K562 (cell line): ENCODE measurements around the gene AMZ1. TPM values are rescaled to one million over a fixed set of nuclear protein-coding genes. Genes with fewer than 3 reads are reported as not detected.

Source experiments
- CBX1 ChIP-seq: sonication (generic); IDR thresholded peaks from 2 replicates; pipeline ENCODE4 v1.6.1; 2016; ENCODE audit warnings: antibody characterized with exemption, low read depth, mild to moderate bottlenecking
- ERF ChIP-seq: fragments of 450-650 bp; formaldehyde crosslinking; IDR thresholded peaks from 2 replicates; pipeline ENCODE4 v1.4.0; 2020; ENCODE audit warnings: mild to moderate bottlenecking, mixed read lengths
- HDAC1 ChIP-seq, 2 experiments: fragments of 450-650 bp; IDR thresholded peaks; 2 replicates each; pipeline ENCODE4 v1.6.1; 2016 to 2017; ENCODE audit warnings: inconsistent platforms in 1 of 2, mild to moderate bottlenecking in 1 of 2, moderate library complexity in 1 of 2
- KLF13 ChIP-seq: fragments of 450-650 bp; IDR thresholded peaks from 2 replicates; pipeline ENCODE4 v1.6.1; 2016; ENCODE audit warnings: missing genetic modification characterization, low read depth, mild to moderate bottlenecking, missing compliant biosample characterization, moderate library complexity, borderline replicate concordance
- POLR2G ChIP-seq: fragments of 200-400 bp; formaldehyde crosslinking; IDR thresholded peaks from 2 replicates; pipeline ENCODE4 v1.6.1; 2017; ENCODE audit warnings: low read depth, mild to moderate bottlenecking, antibody characterized with exemption, low read length, moderate library complexity
- RCOR1 ChIP-seq, 2 experiments: IDR thresholded peaks; 2 replicates each; pipeline ENCODE4 v1.6.1; 2012; ENCODE audit warnings: low read depth in 2 of 2, low read length in 2 of 2, borderline replicate concordance in 1 of 2, improper control_type of control experiment in 1 of 2
- REST ChIP-seq, 2 experiments: fragments of 450-650 bp; formaldehyde crosslinking in 1 of 2; IDR thresholded peaks; 2 replicates each; pipeline versions ENCODE4 v1.4.0 to v1.6.1; 2014 to 2020; ENCODE audit warnings: mild to moderate bottlenecking in 2 of 2, borderline replicate concordance in 1 of 2, low read depth in 1 of 2
- SETDB1 ChIP-seq: IDR thresholded peaks from one replicate; pipeline ENCODE4 v1.6.1; 2012; ENCODE audit warnings: low read length, control low read depth, inconsistent platforms
- SPI1 ChIP-seq: IDR thresholded peaks from 2 replicates; pipeline ENCODE4 v1.6.1; 2011; ENCODE audit warnings: low read depth, low read length, control low read depth, borderline replicate concordance
- STAT5A ChIP-seq: IDR thresholded peaks from 2 replicates; pipeline ENCODE4 v1.6.1; 2012; ENCODE audit warnings: low read length, inconsistent platforms, borderline replicate concordance
- XRCC5 ChIP-seq: fragments of 200-400 bp; formaldehyde crosslinking; IDR thresholded peaks from 2 replicates; pipeline ENCODE4 v1.6.1; 2017; ENCODE audit warnings: low read depth, mild to moderate bottlenecking, low read length
- ZNF165 ChIP-seq: fragments of 250-450 bp; sonication (Bioruptor Pico); IDR thresholded peaks from 2 replicates; pipeline ENCODE4 v1.4.0; 2020; ENCODE audit warnings: borderline replicate concordance
- polyA plus RNA-seq, 8 experiments: library from polyadenylated mRNA; depleted of rRNA in 4 of 8; stranded (reverse) in 5 of 8; unstranded in 3 of 8; fragments of >200 nt; fragmentation: Nextera tagmentation in 2 of 8; fragmentation: Illumina TruSeq in 1 of 8; extraction: Ambion mirVana in 2 of 8; extraction: Trizol in 1 of 8; gene quantifications; 2 replicates each; pipeline versions ENCODE4 v1.2.1 to v1.2.3, GENCODE V29; 2011 to 2014; ENCODE audit warnings: inconsistent platforms in 1 of 8, missing spikeins in 1 of 8
- total RNA-seq, 7 experiments: library from RNA; depleted of rRNA in 6 of 7; stranded (reverse); fragments of >200 nt in 6 of 7; fragmentation: Illumina TruSeq in 2 of 7; extraction: Trizol in 2 of 7; gene quantifications; 2 replicates each; pipeline versions ENCODE4 v1.2.1 to v1.2.3, GENCODE V29; 2011 to 2021; ENCODE audit warnings: low replicate concordance in 1 of 7
- TF ChIP-seq, protein P1 (sequence below): sonication (generic); formaldehyde crosslinking; IDR thresholded peaks from 2 replicates; pipeline ENCODE4 v1.8.1; 2023; ENCODE audit warnings: mild to moderate bottlenecking, missing genetic modification reagents
- TF ChIP-seq, protein P2 (sequence below), 3 experiments: IDR thresholded peaks in 2 of 3; conservative IDR thresholded peaks in 1 of 3; 2 replicates each; pipeline ENCODE4 v1.5.1; 2011 to 2012; ENCODE audit warnings: low read length in 3 of 3, mild to moderate bottlenecking in 3 of 3, control low read depth in 2 of 3, improper control_type of control experiment in 1 of 3, inconsistent platforms in 1 of 3, low read depth in 1 of 3, mixed read lengths in 1 of 3, moderate library complexity in 1 of 3; ENCODE audit not compliant: insufficient read depth in 2 of 3

Gene AMZ1
- total and polyA plus RNA-seq, 9 of the 15 experiments (the other 6 are each of a cell fraction or from before 2014, with no cell fraction given) = not detected

- TF ChIP-seq REST (IDR thresholded peaks at IDR 0.05; ENCODE audit: borderline replicate concordance) (peak; percentile 28; the same call in 1 of the 2 replicates), REST (CRISPR knock-in tag; IDR thresholded peaks at IDR 0.05; ENCODE audit: low read depth) (no peak), RCOR1 (IDR thresholded peaks at IDR 0.05; ENCODE audit: borderline replicate concordance in 1 of 2, low read depth in 2 of 2, low read length in 2 of 2) (peak in 1 of 2 experiments; percentile 41; a peak in 1 of 4 replicates), POLR2G (no peak), ERF (no peak), HDAC1 (IDR thresholded peaks at IDR 0.05) (peak in 1 of 2 experiments; percentile 25; a peak in 1 of 4 replicates), KLF13 (no peak), SPI1 (no peak), STAT5A (no peak), ZNF165 (no peak), CBX1 (peak; percentile 56; the same call in 1 of the 2 replicates), SETDB1 (no peak), XRCC5 (0 out of 2 replicates have a peak, but pooled peaks have one; percentile 32)
- TF ChIP-seq, protein P1, sequence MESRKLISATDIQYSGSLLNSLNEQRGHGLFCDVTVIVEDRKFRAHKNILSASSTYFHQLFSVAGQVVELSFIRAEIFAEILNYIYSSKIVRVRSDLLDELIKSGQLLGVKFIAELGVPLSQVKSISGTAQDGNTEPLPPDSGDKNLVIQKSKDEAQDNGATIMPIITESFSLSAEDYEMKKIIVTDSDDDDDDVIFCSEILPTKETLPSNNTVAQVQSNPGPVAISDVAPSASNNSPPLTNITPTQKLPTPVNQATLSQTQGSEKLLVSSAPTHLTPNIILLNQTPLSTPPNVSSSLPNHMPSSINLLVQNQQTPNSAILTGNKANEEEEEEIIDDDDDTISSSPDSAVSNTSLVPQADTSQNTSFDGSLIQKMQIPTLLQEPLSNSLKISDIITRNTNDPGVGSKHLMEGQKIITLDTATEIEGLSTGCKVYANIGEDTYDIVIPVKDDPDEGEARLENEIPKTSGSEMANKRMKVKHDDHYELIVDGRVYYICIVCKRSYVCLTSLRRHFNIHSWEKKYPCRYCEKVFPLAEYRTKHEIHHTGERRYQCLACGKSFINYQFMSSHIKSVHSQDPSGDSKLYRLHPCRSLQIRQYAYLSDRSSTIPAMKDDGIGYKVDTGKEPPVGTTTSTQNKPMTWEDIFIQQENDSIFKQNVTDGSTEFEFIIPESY (CRISPR knock-in tag) = 0 out of 2 replicates have a peak, but pooled peaks have one; percentile 30
- TF ChIP-seq, protein P2, sequence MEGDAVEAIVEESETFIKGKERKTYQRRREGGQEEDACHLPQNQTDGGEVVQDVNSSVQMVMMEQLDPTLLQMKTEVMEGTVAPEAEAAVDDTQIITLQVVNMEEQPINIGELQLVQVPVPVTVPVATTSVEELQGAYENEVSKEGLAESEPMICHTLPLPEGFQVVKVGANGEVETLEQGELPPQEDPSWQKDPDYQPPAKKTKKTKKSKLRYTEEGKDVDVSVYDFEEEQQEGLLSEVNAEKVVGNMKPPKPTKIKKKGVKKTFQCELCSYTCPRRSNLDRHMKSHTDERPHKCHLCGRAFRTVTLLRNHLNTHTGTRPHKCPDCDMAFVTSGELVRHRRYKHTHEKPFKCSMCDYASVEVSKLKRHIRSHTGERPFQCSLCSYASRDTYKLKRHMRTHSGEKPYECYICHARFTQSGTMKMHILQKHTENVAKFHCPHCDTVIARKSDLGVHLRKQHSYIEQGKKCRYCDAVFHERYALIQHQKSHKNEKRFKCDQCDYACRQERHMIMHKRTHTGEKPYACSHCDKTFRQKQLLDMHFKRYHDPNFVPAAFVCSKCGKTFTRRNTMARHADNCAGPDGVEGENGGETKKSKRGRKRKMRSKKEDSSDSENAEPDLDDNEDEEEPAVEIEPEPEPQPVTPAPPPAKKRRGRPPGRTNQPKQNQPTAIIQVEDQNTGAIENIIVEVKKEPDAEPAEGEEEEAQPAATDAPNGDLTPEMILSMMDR (IDR thresholded peaks at IDR 0.05 in 2 of 3, conservative IDR thresholded peaks at IDR 0.05 in 1 of 3; ENCODE audit: insufficient read depth in 2 of 3, low read depth in 1 of 3, low read length in 3 of 3) = peak; percentile 52 to 67 (median 66)
These were observed 44.4 kb upstream of the AMZ1 start (continued) for GRCh38 chr7:2643386-2644219.
